Fibroblast of lung (primary cell): Measurements from ENCODE around the gene ARID1B. TPM values are rescaled to one million over a fixed set of nuclear protein-coding genes. Genes with fewer than 3 reads are reported as not detected.

ENCODE experiments used
- DNase-seq, 2 donors: peaks; one replicate each; pipeline versions ENCODE4 v3.0.0 to v3.0.0-alpha.2; 2010; ENCODE audit warnings: low read depth in 2 of 2
- H2AFZ ChIP-seq: 2 replicates; pipeline ENCODE4 v1.5.1; 2012; ENCODE audit warnings: low read length, control low read depth, inconsistent platforms
- H3K27ac ChIP-seq: 2 replicates; pipeline ENCODE4 v1.5.1; 2011; ENCODE audit warnings: low read length, control low read depth; ENCODE audit not compliant: insufficient read depth
- H3K27me3 ChIP-seq: 2 replicates; pipeline ENCODE4 v1.5.1; 2011; ENCODE audit warnings: mild to moderate bottlenecking, low read length; ENCODE audit not compliant: control insufficient read depth, insufficient read depth
- H3K36me3 ChIP-seq: 2 replicates; pipeline ENCODE4 v1.5.1; 2011; ENCODE audit warnings: low read length; ENCODE audit not compliant: control insufficient read depth, insufficient read depth
- H3K4me1 ChIP-seq: 2 replicates; pipeline ENCODE4 v1.5.1; 2011; ENCODE audit warnings: low read length; ENCODE audit not compliant: control insufficient read depth, insufficient read depth; ENCODE audit errors: extremely low read depth
- H3K4me2 ChIP-seq: 2 replicates; pipeline ENCODE4 v1.5.1; 2011; ENCODE audit warnings: low read length, control low read depth; ENCODE audit not compliant: insufficient read depth; ENCODE audit errors: extremely low read depth
- H3K4me3 ChIP-seq, 4 experiments: fragments of 200-600 bp in 1 of 4; sonication (generic) in 1 of 4; replicated peaks in 1 of 4; 2 replicates each; pipeline ENCODE4 v1.5.1; 2011 to 2016; ENCODE audit warnings: low read length in 4 of 4, low read depth in 3 of 4, mild to moderate bottlenecking in 3 of 4, control low read depth in 2 of 4, inconsistent platforms in 1 of 4, mixed read lengths in 1 of 4; ENCODE audit not compliant: insufficient read depth in 1 of 4; ENCODE audit errors: control extremely low read depth in 1 of 4
- H3K79me2 ChIP-seq: 2 replicates; pipeline ENCODE4 v1.5.1; 2012; ENCODE audit warnings: mild to moderate bottlenecking, low read length, inconsistent platforms; ENCODE audit not compliant: control insufficient read depth, insufficient read depth
- H3K9ac ChIP-seq: 2 replicates; pipeline ENCODE4 v1.5.1; 2011; ENCODE audit warnings: mild to moderate bottlenecking, low read length, control low read depth; ENCODE audit not compliant: insufficient read depth
- H3K9me3 ChIP-seq: 2 replicates; pipeline ENCODE4 v1.5.1; 2012; ENCODE audit warnings: low read depth, low read length; ENCODE audit not compliant: control insufficient read depth, insufficient read depth
- H4K20me1 ChIP-seq: 2 replicates; pipeline ENCODE4 v1.5.1; 2011; ENCODE audit warnings: low read length; ENCODE audit not compliant: control insufficient read depth, insufficient read depth; ENCODE audit errors: extremely low read depth
- EZH2 ChIP-seq: IDR thresholded peaks from 2 replicates; pipeline ENCODE4 v1.5.1; 2012; ENCODE audit warnings: low read length, control low read depth, mild to moderate bottlenecking; ENCODE audit errors: missing control alignments
- polyA plus RNA-seq, 2 donors: library from polyadenylated mRNA; depleted of rRNA in 1 of 2; stranded (reverse) in 1 of 2; unstranded in 1 of 2; fragments of >200 nt; gene quantifications; 2 replicates each; pipeline ENCODE4 v1.2.1, GENCODE V29; 2011 to 2012; ENCODE audit warnings: missing spikeins in 1 of 2
- total RNA-seq: library from RNA; depleted of rRNA; stranded (reverse); fragments of >200 nt; gene quantifications from 2 replicates; pipeline ENCODE4 v1.2.1, GENCODE V29; 2014
- TF ChIP-seq, protein P1 (sequence below), 2 donors: IDR thresholded peaks in 1 of 2; conservative IDR thresholded peaks in 1 of 2; 1 replicate in 1 of 2; 2 replicates in 1 of 2; pipeline ENCODE4 v1.5.1; 2011 to 2012; ENCODE audit warnings: low read length in 2 of 2, control low read depth in 1 of 2, inconsistent platforms in 1 of 2, low read depth in 1 of 2, mild to moderate bottlenecking in 1 of 2

ARID1B gene
- total and polyA plus RNA-seq, 2 donors (not counting 1 experiment from before 2014, with no cell fraction given), result 15.4 to 41.9 TPM

- DNase-seq, result no peak
- Histone ChIP-seq H3K27ac (no peak overlapping the region), H3K4me3 (no peak overlapping the region), H3K4me1 (peaks cover 6% of the 10 kb centered on the region), H4K20me1 (no peaks in the 10 kb centered on the region), H3K36me3 (no peaks in the 10 kb centered on the region), H3K79me2 (peaks cover 15% of the 10 kb centered on the region), H2AFZ (no peak overlapping the region), H3K27me3 (no peaks in the 10 kb centered on the region), H3K9ac (no peak overlapping the region), H3K9me3 (no peaks in the 10 kb centered on the region), H3K4me2 (no peak overlapping the region)
- TF ChIP-seq, protein P1, sequence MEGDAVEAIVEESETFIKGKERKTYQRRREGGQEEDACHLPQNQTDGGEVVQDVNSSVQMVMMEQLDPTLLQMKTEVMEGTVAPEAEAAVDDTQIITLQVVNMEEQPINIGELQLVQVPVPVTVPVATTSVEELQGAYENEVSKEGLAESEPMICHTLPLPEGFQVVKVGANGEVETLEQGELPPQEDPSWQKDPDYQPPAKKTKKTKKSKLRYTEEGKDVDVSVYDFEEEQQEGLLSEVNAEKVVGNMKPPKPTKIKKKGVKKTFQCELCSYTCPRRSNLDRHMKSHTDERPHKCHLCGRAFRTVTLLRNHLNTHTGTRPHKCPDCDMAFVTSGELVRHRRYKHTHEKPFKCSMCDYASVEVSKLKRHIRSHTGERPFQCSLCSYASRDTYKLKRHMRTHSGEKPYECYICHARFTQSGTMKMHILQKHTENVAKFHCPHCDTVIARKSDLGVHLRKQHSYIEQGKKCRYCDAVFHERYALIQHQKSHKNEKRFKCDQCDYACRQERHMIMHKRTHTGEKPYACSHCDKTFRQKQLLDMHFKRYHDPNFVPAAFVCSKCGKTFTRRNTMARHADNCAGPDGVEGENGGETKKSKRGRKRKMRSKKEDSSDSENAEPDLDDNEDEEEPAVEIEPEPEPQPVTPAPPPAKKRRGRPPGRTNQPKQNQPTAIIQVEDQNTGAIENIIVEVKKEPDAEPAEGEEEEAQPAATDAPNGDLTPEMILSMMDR (conservative IDR thresholded peaks at IDR 0.05 in 1 of 2, IDR thresholded peaks at IDR 0.05 in 1 of 2; ENCODE audit: low read depth in 1 of 2, low read length in 2 of 2), result no peak
- TF ChIP-seq EZH2, result no peak
Measured at GRCh38 chr6:156989159-156989806, 212.1 kb downstream of the ARID1B start.

- H3K9ac ChIP-seq, result no peak overlapping the region
- DNase-seq, result peak; percentile 8 to 54
- H3K79me2 ChIP-seq, result peaks cover 21% of the 10 kb centered on the region
- H4K20me1 ChIP-seq, result no peaks in the 10 kb centered on the region
- peak overlapping the region; percentile 49 for H2AFZ ChIP-seq
- peak overlapping the region in 2 of 4 experiments; percentile 8 to 25 for H3K4me3 ChIP-seq
- H3K27me3 ChIP-seq, result no peaks in the 10 kb centered on the region
- peaks cover 6% of the 10 kb centered on the region for H3K4me1 ChIP-seq
- H3K27ac ChIP-seq, result peak overlapping the region; percentile 38
- H3K4me2 ChIP-seq, result peak overlapping the region; percentile 72
- H3K36me3 ChIP-seq, result no peaks in the 10 kb centered on the region
- H3K9me3 ChIP-seq, result no peaks in the 10 kb centered on the region
- TF ChIP-seq, protein P1 (conservative IDR thresholded peaks at IDR 0.05 in 1 of 2, IDR thresholded peaks at IDR 0.05 in 1 of 2; ENCODE audit: low read depth in 1 of 2, low read length in 2 of 2), result no peak
Measured at GRCh38 chr6:156992020-156992804, 215.0 kb downstream of the ARID1B start.

GRCh38 chr6:156993713-156994112 lies 216.5 kb downstream of the ARID1B start:
- no peak for TF ChIP-seq EZH2
- no peak overlapping the region for H3K27ac ChIP-seq
- no peak overlapping the region for H2AFZ ChIP-seq
- H3K27me3 ChIP-seq, result no peaks in the 10 kb centered on the region
- peaks cover 19% of the 10 kb centered on the region for H3K79me2 ChIP-seq
- H3K4me3 ChIP-seq, result no peak overlapping the region
- H4K20me1 ChIP-seq, result no peaks in the 10 kb centered on the region
- H3K4me2 ChIP-seq, result no peak overlapping the region
- no peak overlapping the region for H3K9ac ChIP-seq
- no peak for DNase-seq
- H3K9me3 ChIP-seq, result no peaks in the 10 kb centered on the region
- H3K4me1 ChIP-seq, result peaks cover 6% of the 10 kb centered on the region
- no peaks in the 10 kb centered on the region for H3K36me3 ChIP-seq
